ENCODE measurements around the gene IL2RA. TPM values are rescaled to one million over a fixed set of nuclear protein-coding genes. Genes with fewer than 3 reads are reported as not detected.

The IL2RA gene
- total and polyA plus RNA-seq, 9 of the 15 experiments (the other 6 are each of a cell fraction or from before 2014, with no cell fraction given), result 0.95 TPM; not detected in 8

GRCh38 chr10:6033954-6034353 is 28.2 kb downstream of the IL2RA start (continued):
- TF ChIP-seq NFATC3 (IDR thresholded peaks at IDR 0.05) (peak; percentile 75; the same call in 1 of the 2 replicates), L3MBTL2 (IDR thresholded peaks at IDR 0.05) (peak; percentile 54; the same call in 1 of the 2 replicates), ZNF707 (CRISPR knock-in tag; conservative IDR thresholded peaks at IDR 0.05) (no peak), ZNF668 (CRISPR knock-in tag; IDR thresholded peaks at IDR 0.05) (no peak), JUN (IDR thresholded peaks at IDR 0.05; ENCODE audit: borderline replicate concordance, low read depth, low read length) (peak; percentile 82), JUN (CRISPR knock-in tag; IDR thresholded peaks at IDR 0.05; ENCODE audit: borderline replicate concordance) (no peak), ZNF57 (CRISPR knock-in tag; IDR thresholded peaks at IDR 0.05) (no peak), BACH1 (tag; IDR thresholded peaks at IDR 0.05) (peak; percentile 71), KDM5B (IDR thresholded peaks at IDR 0.05; ENCODE audit: insufficient replicate concordance, low read depth, low read length) (no peak), NUFIP1 (IDR thresholded peaks at IDR 0.05; ENCODE audit: partially characterized antibody) (no peak), FOSL1 (tag; conservative IDR thresholded peaks at IDR 0.05) (peak; percentile 31; the same call in 1 of the 2 replicates), CBFA2T3 (IDR thresholded peaks at IDR 0.05) (no peak), ATF1 (CRISPR knock-in tag; IDR thresholded peaks at IDR 0.05) (no peak), ATF1 (tag; IDR thresholded peaks at IDR 0.05) (peak; percentile 56), RBM34 (IDR thresholded peaks at IDR 0.05; ENCODE audit: borderline replicate concordance, insufficient read depth, low read length) (no peak), CEBPB (tag; IDR thresholded peaks at IDR 0.05) (no peak), LEF1 (IDR thresholded peaks at IDR 0.05) (peak; percentile 62; the same call in 1 of the 2 replicates), DPF2 (IDR thresholded peaks at IDR 0.05) (peak; percentile 72; the same call in 1 of the 2 replicates), EWSR1 (IDR thresholded peaks at IDR 0.05; ENCODE audit: borderline replicate concordance, low read depth, partially characterized antibody) (no peak), ZNF140 (CRISPR knock-in tag; IDR thresholded peaks at IDR 0.05) (no peak), ZNF699 (CRISPR knock-in tag; IDR thresholded peaks at IDR 0.05; ENCODE audit: insufficient replicate concordance) (no peak), DLX4 (CRISPR knock-in tag; IDR thresholded peaks at IDR 0.05) (no peak), ZNF197 (CRISPR knock-in tag; IDR thresholded peaks at IDR 0.05; ENCODE audit: low read depth) (no peak), CXXC5 (CRISPR knock-in tag; IDR thresholded peaks at IDR 0.05) (peak; percentile 52), ZFP30 (CRISPR knock-in tag; IDR thresholded peaks at IDR 0.05; ENCODE audit: borderline replicate concordance) (no peak), TRIM25 (IDR thresholded peaks at IDR 0.05; ENCODE audit: borderline replicate concordance) (no peak)
- TF ChIP-seq, protein P1, sequence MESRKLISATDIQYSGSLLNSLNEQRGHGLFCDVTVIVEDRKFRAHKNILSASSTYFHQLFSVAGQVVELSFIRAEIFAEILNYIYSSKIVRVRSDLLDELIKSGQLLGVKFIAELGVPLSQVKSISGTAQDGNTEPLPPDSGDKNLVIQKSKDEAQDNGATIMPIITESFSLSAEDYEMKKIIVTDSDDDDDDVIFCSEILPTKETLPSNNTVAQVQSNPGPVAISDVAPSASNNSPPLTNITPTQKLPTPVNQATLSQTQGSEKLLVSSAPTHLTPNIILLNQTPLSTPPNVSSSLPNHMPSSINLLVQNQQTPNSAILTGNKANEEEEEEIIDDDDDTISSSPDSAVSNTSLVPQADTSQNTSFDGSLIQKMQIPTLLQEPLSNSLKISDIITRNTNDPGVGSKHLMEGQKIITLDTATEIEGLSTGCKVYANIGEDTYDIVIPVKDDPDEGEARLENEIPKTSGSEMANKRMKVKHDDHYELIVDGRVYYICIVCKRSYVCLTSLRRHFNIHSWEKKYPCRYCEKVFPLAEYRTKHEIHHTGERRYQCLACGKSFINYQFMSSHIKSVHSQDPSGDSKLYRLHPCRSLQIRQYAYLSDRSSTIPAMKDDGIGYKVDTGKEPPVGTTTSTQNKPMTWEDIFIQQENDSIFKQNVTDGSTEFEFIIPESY (CRISPR knock-in tag; IDR thresholded peaks at IDR 0.05), result no peak
